ENCODE measurements around the gene PLA2R1. TPM values are rescaled to one million over a fixed set of nuclear protein-coding genes. Genes with fewer than 3 reads are reported as not detected.

PLA2R1 gene
- total and polyA plus RNA-seq, 10 of the 15 experiments (the other 5 are each of a cell fraction or from before 2014, with no cell fraction given): 0.01 to 0.05 (median 0.02) TPM; not detected in 6

DNA sequence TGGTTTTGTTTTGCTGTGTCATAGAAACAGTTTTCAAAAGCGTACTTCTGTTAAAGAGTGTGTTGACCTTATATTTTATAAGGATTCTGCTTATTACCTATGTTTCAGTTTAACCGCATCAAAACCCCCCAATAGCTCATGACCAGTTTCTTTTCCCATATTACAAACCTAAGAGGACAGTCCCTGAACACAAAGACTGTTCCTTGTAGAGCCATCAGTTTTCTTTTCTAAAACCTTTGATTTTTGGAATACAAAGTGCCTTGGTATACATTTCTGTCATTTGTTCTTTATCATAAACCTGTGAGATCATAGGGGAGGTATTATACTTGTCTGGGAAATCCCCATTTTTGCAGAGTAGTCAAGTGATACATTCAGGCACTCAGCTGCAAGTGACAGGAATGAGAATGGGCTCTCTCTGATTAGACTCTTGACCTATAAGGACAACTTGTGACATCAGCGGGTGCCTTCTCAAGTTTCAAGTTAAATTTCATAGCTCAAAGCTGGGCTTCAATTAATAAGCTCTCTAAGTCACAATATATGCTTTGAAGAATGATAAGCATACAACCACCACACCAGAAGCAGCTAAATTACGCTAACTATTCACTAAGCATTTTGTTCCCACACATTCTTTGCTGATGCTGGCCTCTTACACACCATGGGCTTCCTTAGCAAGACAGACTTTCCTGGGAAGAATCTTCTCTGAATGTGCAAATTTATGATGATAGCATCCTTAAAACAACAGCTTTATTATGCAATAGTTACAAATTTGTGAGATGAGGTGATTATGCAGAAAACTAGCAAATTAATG is 167.0 kb downstream of the PLA2R1 start (continued):
- no peak for TF ChIP-seq SMAD5 (IDR thresholded peaks at IDR 0.05; ENCODE audit: low read depth)
- no peak for TF ChIP-seq TAF1 (IDR thresholded peaks at IDR 0.05; ENCODE audit: borderline replicate concordance, low read depth, low read length)
- no peak for TF ChIP-seq LARP7 (IDR thresholded peaks at IDR 0.05)
- peak; percentile 21; the same call in 1 of the 2 replicates for TF ChIP-seq POLR2A (IDR thresholded peaks at IDR 0.05; ENCODE audit: low read depth, low read length)
- peak; percentile 81 for TF ChIP-seq SKIL (IDR thresholded peaks at IDR 0.05; ENCODE audit: low read depth, poor library complexity, severe bottlenecking)
- TF ChIP-seq GABPA (IDR thresholded peaks at IDR 0.05; ENCODE audit: low read depth): peak; percentile 54; the same call in 1 of the 2 replicates
- TF ChIP-seq RCOR1 (conservative IDR thresholded peaks at IDR 0.05; ENCODE audit: low read depth, low read length): no peak
- TF ChIP-seq SMC3 (IDR thresholded peaks at IDR 0.05; ENCODE audit: borderline replicate concordance, low read length): no peak; the same call in 1 of the 2 replicates
- peak; percentile 50; the same call in 1 of the 2 replicates for TF ChIP-seq CREM (IDR thresholded peaks at IDR 0.05; ENCODE audit: low read depth)
- no peak for TF ChIP-seq ZBTB33 (IDR thresholded peaks at IDR 0.05)
- 0 out of 2 replicates have a peak, but pooled peaks have one; percentile 18 for TF ChIP-seq PML (IDR thresholded peaks at IDR 0.05; ENCODE audit: low read length)
- TF ChIP-seq SUPT20H (IDR thresholded peaks at IDR 0.05; ENCODE audit: borderline replicate concordance, control insufficient read depth, low read depth, low read length): no peak
- TF ChIP-seq MYB (IDR thresholded peaks at IDR 0.05; ENCODE audit: borderline replicate concordance, low read depth, low read length): peak; percentile 87
- TF ChIP-seq PAX8 (IDR thresholded peaks at IDR 0.05): no peak
- TF ChIP-seq HDAC2 (IDR thresholded peaks at IDR 0.05): no peak
- TF ChIP-seq CHD1 (IDR thresholded peaks at IDR 0.05; ENCODE audit: low read depth, low read length): no peak
- TF ChIP-seq IKZF2 (IDR thresholded peaks at IDR 0.05): peak; percentile 93 to 94
- no peak for TF ChIP-seq HCFC1 (IDR thresholded peaks at IDR 0.05; ENCODE audit: low read length)
- no peak for TF ChIP-seq TCF12 (IDR thresholded peaks at IDR 0.05; ENCODE audit: low read depth, low read length)
- peak in 1 of 2 experiments; percentile 10; a peak in 1 of 4 replicates for TF ChIP-seq BHLHE40 (IDR thresholded peaks at IDR 0.05; ENCODE audit: borderline replicate concordance in 1 of 2, low read depth in 2 of 2, low read length in 1 of 2)
- no peak for TF ChIP-seq ZBTB11 (CRISPR knock-in tag; IDR thresholded peaks at IDR 0.05)
- TF ChIP-seq, protein P1, sequence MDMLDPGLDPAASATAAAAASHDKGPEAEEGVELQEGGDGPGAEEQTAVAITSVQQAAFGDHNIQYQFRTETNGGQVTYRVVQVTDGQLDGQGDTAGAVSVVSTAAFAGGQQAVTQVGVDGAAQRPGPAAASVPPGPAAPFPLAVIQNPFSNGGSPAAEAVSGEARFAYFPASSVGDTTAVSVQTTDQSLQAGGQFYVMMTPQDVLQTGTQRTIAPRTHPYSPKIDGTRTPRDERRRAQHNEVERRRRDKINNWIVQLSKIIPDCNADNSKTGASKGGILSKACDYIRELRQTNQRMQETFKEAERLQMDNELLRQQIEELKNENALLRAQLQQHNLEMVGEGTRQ (IDR thresholded peaks at IDR 0.05; ENCODE audit: borderline replicate concordance, low read depth, low read length): no peak
- TF ChIP-seq KDM1A (IDR thresholded peaks at IDR 0.05; ENCODE audit: borderline replicate concordance): no peak
- TF ChIP-seq CHD4 (IDR thresholded peaks at IDR 0.05): no peak; the same call in 1 of the 2 replicates
